ENCODE measurements around the gene ACAD10.

DNA sequence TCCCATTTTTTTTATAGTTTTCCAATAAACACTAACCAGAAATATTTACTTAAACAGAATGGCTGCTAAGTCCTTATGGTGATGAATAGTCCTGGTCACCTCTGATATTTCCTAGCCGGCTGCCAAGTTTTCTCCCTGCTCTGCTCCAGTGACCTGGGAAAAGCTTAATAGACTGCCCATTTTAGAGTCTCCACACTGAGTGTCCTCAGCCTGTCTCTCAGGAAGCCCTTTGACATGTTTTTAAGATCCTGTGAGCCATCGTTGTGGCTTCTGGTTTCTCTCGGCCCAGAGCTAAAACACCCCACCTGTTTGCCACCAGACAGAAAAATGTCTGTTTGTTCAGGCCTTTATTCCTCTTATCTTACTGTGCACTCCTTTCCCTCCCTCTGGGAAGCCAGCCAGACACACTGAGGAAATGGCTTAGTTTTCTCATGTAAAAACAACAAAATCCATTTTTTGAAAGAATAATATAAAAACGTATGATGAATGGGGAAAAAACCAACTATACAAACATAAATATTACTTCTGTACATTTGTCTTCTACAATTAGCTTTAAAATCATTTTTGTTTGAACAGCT, 55.5 kb downstream of the ACAD10 start:
- TF ChIP-seq EP300 (IDR thresholded peaks at IDR 0.05) = no peak
- no peak for TF ChIP-seq POLR2A (IDR thresholded peaks at IDR 0.05; ENCODE audit: low read depth)
